DMS79 treated with DMSO at 0.1 percent for 48 hours (cell line): Measurements from ENCODE around the gene SPECC1L.

Source experiments
- DNase-seq: peaks from one replicate; lab custom pipeline; 2025; lab: John Stamatoyannopoulos, UW

Gene SPECC1L

GRCh38 chr22:24445481-24446259 lies 175.0 kb downstream of the SPECC1L start:
- DNase-seq = no peak

- DNase-seq = no peak
These were observed 175.6 kb downstream of the SPECC1L start for GRCh38 chr22:24446260-24446611.

GRCh38 chr22:24450610-24451009 lies 180.0 kb downstream of the SPECC1L start:
- no peak for DNase-seq

GRCh38 chr22:24451162-24451561 lies 180.5 kb downstream of the SPECC1L start:
- no peak for DNase-seq

GRCh38 chr22:24453853-24454252 lies 183.2 kb downstream of the SPECC1L start:
- DNase-seq = no peak

GRCh38 chr22:24455039-24455438 lies 184.4 kb downstream of the SPECC1L start:
- DNase-seq = no peak

GRCh38 chr22:24455751-24456426 lies 185.3 kb downstream of the SPECC1L start:
- DNase-seq = no peak

- no peak for DNase-seq
These were observed 187.3 kb downstream of the SPECC1L start for GRCh38 chr22:24457894-24458420.

GRCh38 chr22:24459911-24460310 lies 189.3 kb downstream of the SPECC1L start:
- DNase-seq = no peak

- no peak for DNase-seq
These were observed 189.9 kb downstream of the SPECC1L start for GRCh38 chr22:24460418-24461089.

GRCh38 chr22:24463071-24463760 lies 192.6 kb downstream of the SPECC1L start:
- DNase-seq = no peak

GRCh38 chr22:24465566-24465965 lies 194.9 kb downstream of the SPECC1L start:
- DNase-seq = peak; percentile 8

GRCh38 chr22:24465975-24466374 lies 195.3 kb downstream of the SPECC1L start:
- no peak for DNase-seq

GRCh38 chr22:24466716-24467328 lies 196.2 kb downstream of the SPECC1L start:
- no peak for DNase-seq

- DNase-seq = no peak
These were observed 196.7 kb downstream of the SPECC1L start for GRCh38 chr22:24467340-24467739.
